Astrocyte of the cerebellum (primary cell): ENCODE results near the gene PCID2.
"Not testable (repeated sequence)": the region's sequence is repeated elsewhere in the genome, so short reads cannot be mapped to it uniquely, and the experiment has no call there.

Experiments
- DNase-seq: peaks from one replicate; pipeline ENCODE4 v3.0.0-alpha.2; 2011; ENCODE audit warnings: low read depth
- H3K4me3 ChIP-seq: 2 replicates; pipeline ENCODE4 v1.5.1; 2011; ENCODE audit warnings: mild to moderate bottlenecking, low read depth, low read length, moderate library complexity
- CTCF ChIP-seq: IDR thresholded peaks from 2 replicates; pipeline ENCODE4 v1.5.1; 2012; ENCODE audit warnings: low read length, low read depth, moderate library complexity, mild to moderate bottlenecking; ENCODE audit errors: missing control alignments
- in situ Hi-C: cut with HindIII; loops from 2 replicates; pipeline ENCODE4 v1.10.0; 2017; ENCODE audit warnings: low sequenced_read_pairs

Gene PCID2

GRCh38 chr13:113167575-113167974 lies 40.9 kb downstream of the PCID2 start:
- TF ChIP-seq CTCF, result no peak
- in situ Hi-C loops, result no loop called here
- H3K4me3 ChIP-seq, result no peak overlapping the region
- no peak for DNase-seq

- in situ Hi-C loops, result no loop called here
- no peak for TF ChIP-seq CTCF
- H3K4me3 ChIP-seq, result no peak overlapping the region
- DNase-seq, result no peak
Measured at GRCh38 chr13:113167155-113167554, 41.3 kb downstream of the PCID2 start.

GRCh38 chr13:113166681-113167080 lies 41.8 kb downstream of the PCID2 start:
- TF ChIP-seq CTCF, result no peak
- no peak overlapping the region for H3K4me3 ChIP-seq
- in situ Hi-C loops, result no loop called here

GRCh38 chr13:113166266-113166665 lies 42.2 kb downstream of the PCID2 start:
- no peak overlapping the region for H3K4me3 ChIP-seq
- DNase-seq, result no peak
- in situ Hi-C loops, result no loop called here
- TF ChIP-seq CTCF, result no peak

More at GRCh38 chr13:113166681-113167080, 41.8 kb downstream of the PCID2 start:
- DNase-seq, result no peak

GRCh38 chr13:113164492-113164891 lies 44.0 kb downstream of the PCID2 start:
- in situ Hi-C loops, result no loop called here
- H3K4me3 ChIP-seq, result no peak overlapping the region
- no peak for DNase-seq
- no peak for TF ChIP-seq CTCF

- no peak for DNase-seq
- no peak for TF ChIP-seq CTCF
- no peak overlapping the region for H3K4me3 ChIP-seq
- in situ Hi-C loops, result no loop called here
Measured at GRCh38 chr13:113162783-113163685, 45.4 kb downstream of the PCID2 start.

GRCh38 chr13:113161975-113162374 lies 46.5 kb downstream of the PCID2 start:
- H3K4me3 ChIP-seq, in situ Hi-C loops, DNase-seq: not testable (repeated sequence)
